GM12878 (cell line): ENCODE measurements around the gene TNS4. TPM values are rescaled to one million over a fixed set of nuclear protein-coding genes. Genes with fewer than 3 reads are reported as not detected.

Experiments
- ATAC-seq: fragments of 200-7000 bp; cut with Tn5 transposase; 3 replicates; pipeline ENCODE4 v1.9.1; 2020; ENCODE audit warnings: mild to moderate bottlenecking, moderate library complexity
- BruUV-seq: library from RNA; stranded (reverse); fragments of 400-500 nt; replicated peaks from 2 replicates; lab custom pipeline; 2021; lab: Mats Ljungman, UMichigan
- CTCF ChIA-PET: fragments of 300-600 bp; sonication (Branson Sonifier 250); formaldehyde crosslinking; extraction: SDS; loops from one replicate; lab custom pipeline; 2021; ENCODE audit warnings: inconsistent platforms; lab: Yijun Ruan, JAX
- POLR2A ChIA-PET: fragments of 350-600 bp; formaldehyde crosslinking; extraction: SDS; loops from one replicate; lab custom pipeline; 2021; ENCODE audit warnings: inconsistent platforms; lab: Charles Lee
- RAD21 ChIA-PET: fragments of 300-600 bp; sonication (Branson Sonifier 250); formaldehyde crosslinking; loops from one replicate; lab custom pipeline; 2023; ENCODE audit warnings: antibody characterized with exemption; ENCODE audit not compliant: unreplicated experiment; lab: Charles Lee
- SMC1A ChIA-PET: fragments of 300-600 bp; sonication (Branson Sonifier 250); formaldehyde crosslinking; loops from one replicate; lab custom pipeline; 2023; ENCODE audit not compliant: unreplicated experiment, uncharacterized antibody; lab: Charles Lee
- DNase-seq: peaks from one replicate; pipeline ENCODE4 v3.0.0-alpha.2; 2011; ENCODE audit warnings: low read depth, low spot score
- FAIRE-seq: peaks from 3 replicates; lab custom pipeline; 2011; peaks lifted over from hg19 to GRCh38; lab: Jason Lieb, UNC
- H2AFZ ChIP-seq: 2 replicates; pipeline ENCODE4 v1.6.0; 2011; ENCODE audit warnings: low read depth, low read length, control low read depth; ENCODE audit not compliant: control insufficient read depth
- H3K27ac ChIP-seq: 2 replicates; pipeline ENCODE4 v1.5.1; 2011; ENCODE audit warnings: control low read depth; ENCODE audit not compliant: control insufficient read depth, insufficient read depth
- H3K27me3 ChIP-seq, 2 experiments: replicated peaks in 1 of 2; 2 replicates each; pipeline versions ENCODE4 v1.6.0 to v1.6.1; 2011; ENCODE audit warnings: low read length in 1 of 2; ENCODE audit not compliant: control insufficient read depth in 2 of 2, insufficient read depth in 2 of 2
- H3K36me3 ChIP-seq, 2 experiments: 2 replicates each; pipeline ENCODE4 v1.5.1; 2011; ENCODE audit warnings: low read length in 1 of 2; ENCODE audit not compliant: control insufficient read depth in 2 of 2, insufficient read depth in 2 of 2
- H3K4me1 ChIP-seq: 2 replicates; pipeline ENCODE4 v1.6.1; 2011; ENCODE audit warnings: mild to moderate bottlenecking, low read length, moderate library complexity, mixed read lengths; ENCODE audit not compliant: control insufficient read depth, insufficient read depth
- H3K4me2 ChIP-seq: 2 replicates; pipeline ENCODE4 v1.6.0; 2011; ENCODE audit warnings: control low read depth; ENCODE audit not compliant: control insufficient read depth, insufficient read depth
- H3K4me3 ChIP-seq: fragments of 200-600 bp; sonication (generic); 2 replicates; pipeline ENCODE4 v1.5.1; 2016
- H3K79me2 ChIP-seq: 2 replicates; pipeline ENCODE4 v1.6.0; 2011; ENCODE audit warnings: low read length; ENCODE audit not compliant: control insufficient read depth, insufficient read depth
- H3K9ac ChIP-seq: 2 replicates; pipeline ENCODE4 v1.8.0; 2011; ENCODE audit warnings: low read length, control low read depth, mixed read lengths; ENCODE audit not compliant: control insufficient read depth, insufficient read depth
- H3K9me3 ChIP-seq: replicated peaks from 3 replicates; pipeline ENCODE4 v1.5.1; 2011; ENCODE audit warnings: mild to moderate bottlenecking, low read length; ENCODE audit not compliant: control insufficient read depth, insufficient read depth
- H4K20me1 ChIP-seq: 2 replicates; pipeline ENCODE4 v1.6.0; 2011; ENCODE audit not compliant: control insufficient read depth, insufficient read depth
- CEBPZ ChIP-seq: fragments of 150-350 bp; IDR thresholded peaks from 2 replicates; pipeline ENCODE4 v1.6.1; 2016; ENCODE audit warnings: low read depth, low read length
- E4F1 ChIP-seq: fragments of 450-650 bp; IDR thresholded peaks from 2 replicates; pipeline ENCODE4 v1.6.1; 2018; ENCODE audit warnings: borderline replicate concordance, mild to moderate bottlenecking; ENCODE audit not compliant: partially characterized antibody
- EED ChIP-seq: sonication (generic); IDR thresholded peaks from 2 replicates; pipeline ENCODE4 v1.6.1; 2016; ENCODE audit warnings: antibody characterized with exemption, low read depth
- GATAD2B ChIP-seq: fragments of 450-650 bp; conservative IDR thresholded peaks from 2 replicates; pipeline ENCODE4 v1.6.1; 2017; ENCODE audit warnings: low read depth, mild to moderate bottlenecking, moderate library complexity
- POLR2AphosphoS5 ChIP-seq: IDR thresholded peaks from 2 replicates; pipeline ENCODE4 v1.6.1; 2011; ENCODE audit warnings: mild to moderate bottlenecking, low read length, inconsistent platforms
- RAD21 ChIP-seq: IDR thresholded peaks from 2 replicates; pipeline ENCODE4 v1.6.1; 2011; ENCODE audit warnings: mild to moderate bottlenecking, low read depth, low read length, moderate library complexity; ENCODE audit not compliant: insufficient read depth
- RBBP5 ChIP-seq: fragments of 200-600 bp; sonication (generic); conservative IDR thresholded peaks from 2 replicates; pipeline ENCODE4 v1.6.1; 2016
- SIN3A ChIP-seq: IDR thresholded peaks from 2 replicates; pipeline ENCODE4 v1.6.1; 2012; ENCODE audit warnings: low read depth, low read length, improper control_type of control experiment
- SMAD1 ChIP-seq: fragments of 450-650 bp; IDR thresholded peaks from 2 replicates; pipeline ENCODE4 v1.6.1; 2018; ENCODE audit warnings: mild to moderate bottlenecking, low read depth; ENCODE audit not compliant: partially characterized antibody
- SPI1 ChIP-seq: IDR thresholded peaks from 2 replicates; pipeline ENCODE4 v1.6.1; 2011; ENCODE audit warnings: low read depth, mild to moderate bottlenecking, low read length, moderate library complexity, borderline replicate concordance; ENCODE audit not compliant: insufficient read depth
- TCF3 ChIP-seq: IDR thresholded peaks from 2 replicates; pipeline ENCODE4 v1.6.1; 2012; ENCODE audit warnings: low read depth, mild to moderate bottlenecking, low read length, borderline replicate concordance; ENCODE audit not compliant: insufficient read depth
- ZNF622 ChIP-seq: fragments of 450-650 bp; IDR thresholded peaks from 2 replicates; pipeline ENCODE4 v1.6.1; 2017; ENCODE audit warnings: mild to moderate bottlenecking, inconsistent platforms
- ZZZ3 ChIP-seq: IDR thresholded peaks from 2 replicates; pipeline ENCODE4 v1.6.1; 2011; ENCODE audit warnings: low read depth; ENCODE audit not compliant: control insufficient read depth, insufficient read length
- WGBS: methylation state at CpG from one replicate; pipeline ENCODE4 v1.1.6; 2016; ENCODE audit warnings: low lambda C conversion rate; ENCODE audit not compliant: insufficient replicate concordance, insufficient coverage; ENCODE audit errors: missing lambda C conversion rate; 5-methylcytosine and 5-hydroxymethylcytosine counted together
- in situ Hi-C: fragments of 300-500 bp; cut with MboI; formaldehyde crosslinking; loops from 9 replicates; pipeline ENCODE4 v1.14.3; 2018; ENCODE audit warnings: mixed read lengths
- intact Hi-C: fragments of 100-400 bp; cut with micrococcal nuclease; formaldehyde crosslinking; loops from one replicate; pipeline ENCODE4 v1.14.2; 2022; ENCODE audit not compliant: unreplicated experiment
- polyA plus RNA-seq, 11 experiments: library from polyadenylated mRNA; depleted of rRNA in 4 of 11; unstranded in 6 of 11; stranded (reverse) in 5 of 11; fragments of >200 nt; fragmentation: Nextera tagmentation in 4 of 11; fragmentation: Illumina TruSeq in 1 of 11; extraction: Ambion mirVana in 4 of 11; extraction: Trizol in 1 of 11; gene quantifications; 1 replicate in 1 of 11; 2 replicates in 10 of 11; pipeline versions ENCODE4 v1.2.1 to v1.2.3, GENCODE V29; 2011 to 2016; ENCODE audit warnings: inconsistent platforms in 2 of 11, missing spikeins in 2 of 11, low read depth in 1 of 11
- total RNA-seq, 4 experiments: library from RNA; depleted of rRNA in 3 of 4; stranded (reverse); fragments of >200 nt in 3 of 4; fragmentation: Illumina TruSeq in 1 of 4; extraction: Trizol in 1 of 4; gene quantifications; 2 replicates each; pipeline versions ENCODE4 v1.2.1 to v1.2.3, GENCODE V29; 2013 to 2021

The TNS4 gene
- total and polyA plus RNA-seq, 10 of the 15 experiments (the other 5 are each of a cell fraction or from before 2014, with no cell fraction given) = 0.10 to 0.90 (median 0.68) TPM; not detected in 2

- no peak for TF ChIP-seq SPI1
- no peak for TF ChIP-seq ZZZ3
- TF ChIP-seq POLR2AphosphoS5 = no peak
These were observed 48.5 kb downstream of the TNS4 start (continued) for GRCh38 chr17:40452921-40453378.

- Histone ChIP-seq H3K4me2 (no peak overlapping the region), H2AFZ (no peak overlapping the region), H3K4me1 (no peaks in the 10 kb centered on the region; the same call in 1 of the 2 replicates), H3K27ac (no peak overlapping the region), H3K27me3 (0 out of 4 replicates have a peak, but pooled peaks cover 0 to 7% of the 10 kb centered on the region in 2 experiments), H3K36me3 (no peaks in the 10 kb centered on the region), H4K20me1 (no peaks in the 10 kb centered on the region), H3K9ac (no peak overlapping the region), H3K4me3 (no peak overlapping the region), H3K79me2 (no peaks in the 10 kb centered on the region), H3K9me3 (no peaks in the 10 kb centered on the region)
- BruUV-seq = no TSS peak
- RAD21 ChIA-PET = interaction anchor here (1.4 to 16.1 kb wide), 2 partner anchors 35 to 81 kb away, joined by 3 to 175 read pairs; partner anchors contain the start of gene TOP2A
- ATAC-seq (no peak), FAIRE-seq (no peak), DNase-seq (no peak)
- TF ChIP-seq E4F1 (no peak), GATAD2B (no peak), RAD21 (no peak), SIN3A (no peak), CEBPZ (no peak), EED (no peak), ZNF622 (no peak), RBBP5 (no peak), TCF3 (no peak), SMAD1 (no peak)
- in situ Hi-C loops = no loop called here
- WGBS = 35% methylated on average over 7 of the region's 7 CpGs
- SMC1A ChIA-PET = interaction anchor here (1.2 to 4.4 kb wide), 2 partner anchors 11 to 79 kb away, joined by 4 to 27 read pairs; no protein-coding TSS in a partner anchor
- intact Hi-C loops = no loop called here
- POLR2A ChIA-PET = no interaction called here
- CTCF ChIA-PET = interaction anchor here (0.9 to 16.0 kb wide), 4 partner anchors 23 to 80 kb away, joined by 3 to 289 read pairs (median 5); no protein-coding TSS in a partner anchor
These were observed 49.1 kb downstream of the TNS4 start for GRCh38 chr17:40452216-40452787.
